Fibroblast of mammary gland (primary cell): ENCODE measurements around the gene CCDC28A.

Source experiments
- DNase-seq: peaks from one replicate; pipeline ENCODE4 v3.0.0-alpha.2; 2010; ENCODE audit warnings: low read depth
- H3K4me3 ChIP-seq: 2 replicates; pipeline ENCODE4 v1.5.1; 2011; ENCODE audit warnings: low read depth, mild to moderate bottlenecking, low read length, moderate library complexity; ENCODE audit not compliant: control insufficient read depth
- CTCF ChIP-seq: conservative IDR thresholded peaks from 2 replicates; pipeline ENCODE4 v1.5.1; 2011; ENCODE audit warnings: low read depth, low read length, inconsistent platforms; ENCODE audit not compliant: control insufficient read depth, insufficient read depth

Gene CCDC28A

GRCh38 chr6:138830248-138830647 lies 56.7 kb downstream of the CCDC28A start:
- no peak overlapping the region for H3K4me3 ChIP-seq
- no peak for DNase-seq
- TF ChIP-seq CTCF: no peak

GRCh38 chr6:138832182-138832581 lies 58.6 kb downstream of the CCDC28A start:
- no peak for TF ChIP-seq CTCF
- H3K4me3 ChIP-seq: no peak overlapping the region
- no peak for DNase-seq

- TF ChIP-seq CTCF: no peak
- no peak for DNase-seq
- no peak overlapping the region for H3K4me3 ChIP-seq
Measured at GRCh38 chr6:138833816-138834539, 60.4 kb downstream of the CCDC28A start.

- no peak for DNase-seq
- H3K4me3 ChIP-seq: no peak overlapping the region
- no peak for TF ChIP-seq CTCF
Measured at GRCh38 chr6:138837246-138837645, 63.7 kb downstream of the CCDC28A start.
